Coronary artery (tissue), 2 donors: ENCODE data around the gene FGF21.
A peak's percentile ranks its signal among the peaks of the same experiment; 100 is the strongest.

Experiments
- DNase-seq: peaks from one replicate; pipeline ENCODE4 v3.0.0-alpha.2; 2017; ENCODE audit warnings: low spot score
- H3K27ac ChIP-seq, 2 donors: fragments of 200-600 bp; sonication (generic); one replicate each; pipeline ENCODE4 v1.5.1; 2016 to 2019
- H3K4me3 ChIP-seq: fragments of 200-600 bp; sonication (generic); 2 replicates; pipeline ENCODE4 v1.5.1; 2016; ENCODE audit warnings: mild to moderate bottlenecking, moderate library complexity
- TF ChIP-seq, protein P1 (sequence below): fragments of 200-600 bp; sonication (generic); IDR thresholded peaks from one replicate; pipeline ENCODE4 v1.5.1; 2019; ENCODE audit warnings: antibody characterized with exemption

Gene FGF21

DNA sequence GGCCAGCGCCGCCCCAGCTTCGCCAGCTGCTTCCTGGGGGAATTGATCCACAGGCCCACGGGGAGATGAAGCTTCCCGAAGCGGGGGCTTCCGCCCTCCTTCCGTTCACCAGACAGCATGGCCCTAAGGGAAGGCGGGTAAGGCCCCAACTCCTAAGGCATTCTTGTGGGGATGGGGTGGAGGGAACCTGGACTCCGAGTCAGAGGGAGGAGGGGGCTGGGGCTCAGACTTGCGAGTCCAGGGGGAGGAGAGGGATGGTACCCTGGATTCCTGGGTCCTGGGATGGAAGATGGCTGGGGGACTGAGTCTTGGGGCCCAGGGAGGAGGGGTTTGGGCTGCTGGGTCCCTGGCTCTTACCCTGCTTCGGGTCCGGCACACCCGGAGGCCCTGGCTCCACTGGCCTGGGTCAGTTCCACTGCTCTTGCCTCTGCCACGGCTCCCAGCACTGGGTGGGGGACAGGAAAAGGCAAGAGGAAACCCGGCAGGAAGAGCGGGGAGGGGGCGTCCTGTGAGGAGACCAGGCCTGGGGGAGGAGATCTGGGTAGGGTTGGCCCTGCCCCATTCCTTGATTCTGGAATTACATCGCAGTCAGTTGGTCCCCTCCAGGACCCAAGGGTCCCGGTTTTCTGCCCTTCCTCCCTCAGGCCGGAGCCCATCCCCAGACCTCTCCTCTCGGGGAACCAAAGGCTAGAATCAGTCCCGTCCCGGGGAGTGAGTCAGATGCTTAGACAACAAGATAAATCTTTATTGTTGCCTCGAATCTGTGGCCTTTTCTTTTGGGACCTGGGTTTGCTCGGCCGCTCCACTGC lies 15.0 kb upstream of the FGF21 start, which contains the start of gene RASIP1:
Gene RASIP1, minus strand, starts transcription at position 447 of the 809 bp plus-strand sequence. Its CDS starts 328 bp downstream, at position 119.
- Histone ChIP-seq H3K4me3 (peak within 1 kb of the TSS; percentile 75), H3K27ac (peak within 1 kb of the TSS in 1 of 2 donors; percentile 64)
- DNase-seq: no peak
- TF ChIP-seq, protein P1, sequence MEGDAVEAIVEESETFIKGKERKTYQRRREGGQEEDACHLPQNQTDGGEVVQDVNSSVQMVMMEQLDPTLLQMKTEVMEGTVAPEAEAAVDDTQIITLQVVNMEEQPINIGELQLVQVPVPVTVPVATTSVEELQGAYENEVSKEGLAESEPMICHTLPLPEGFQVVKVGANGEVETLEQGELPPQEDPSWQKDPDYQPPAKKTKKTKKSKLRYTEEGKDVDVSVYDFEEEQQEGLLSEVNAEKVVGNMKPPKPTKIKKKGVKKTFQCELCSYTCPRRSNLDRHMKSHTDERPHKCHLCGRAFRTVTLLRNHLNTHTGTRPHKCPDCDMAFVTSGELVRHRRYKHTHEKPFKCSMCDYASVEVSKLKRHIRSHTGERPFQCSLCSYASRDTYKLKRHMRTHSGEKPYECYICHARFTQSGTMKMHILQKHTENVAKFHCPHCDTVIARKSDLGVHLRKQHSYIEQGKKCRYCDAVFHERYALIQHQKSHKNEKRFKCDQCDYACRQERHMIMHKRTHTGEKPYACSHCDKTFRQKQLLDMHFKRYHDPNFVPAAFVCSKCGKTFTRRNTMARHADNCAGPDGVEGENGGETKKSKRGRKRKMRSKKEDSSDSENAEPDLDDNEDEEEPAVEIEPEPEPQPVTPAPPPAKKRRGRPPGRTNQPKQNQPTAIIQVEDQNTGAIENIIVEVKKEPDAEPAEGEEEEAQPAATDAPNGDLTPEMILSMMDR: no peak

DNA sequence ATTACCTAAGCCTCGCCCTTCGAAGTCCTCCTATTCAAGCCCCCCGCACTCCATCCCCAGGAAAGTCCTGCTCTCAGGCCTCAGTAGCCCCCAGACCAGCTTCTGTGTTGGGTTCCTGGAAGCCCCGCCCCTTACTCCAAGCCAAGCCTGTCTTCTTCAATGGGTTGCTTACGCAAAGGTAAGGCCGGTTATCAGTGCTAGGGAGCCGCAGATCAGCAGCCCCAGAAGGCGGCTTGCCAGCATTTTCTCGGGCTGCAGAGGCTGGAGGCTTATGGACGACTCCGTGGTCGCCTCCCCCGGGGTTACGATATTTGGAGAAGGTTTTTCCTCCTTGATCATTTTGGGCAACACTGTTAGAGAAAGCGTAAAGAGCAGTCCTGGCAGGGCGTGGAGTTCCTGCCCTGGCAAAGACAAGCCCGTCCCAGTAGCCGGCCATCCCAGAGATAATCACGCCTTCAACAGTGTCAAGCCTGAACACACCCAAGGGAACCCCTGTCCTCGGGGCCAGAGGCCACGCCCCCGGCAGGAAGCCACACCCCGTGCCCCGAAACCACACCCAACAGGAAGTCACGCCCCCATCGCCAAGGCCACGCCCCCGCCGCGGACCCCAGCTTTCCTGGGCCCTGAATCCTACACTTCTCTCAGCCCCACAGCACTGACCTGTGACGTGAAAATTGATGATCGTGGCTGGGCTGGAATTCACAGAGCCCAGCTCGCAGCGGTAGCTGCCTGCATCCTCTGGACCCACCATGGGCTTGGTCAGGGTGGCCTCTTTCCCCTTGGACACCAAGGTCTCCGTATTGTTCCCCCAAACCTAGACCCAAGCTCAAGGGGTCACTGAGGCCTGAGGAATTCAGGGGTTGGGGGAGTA lies 14.0 kb upstream of the FGF21 start:
- no peak for DNase-seq
- Histone ChIP-seq H3K4me3 (peak overlapping the region; percentile 75), H3K27ac (peak overlapping the region in 1 of 2 donors; percentile 64)
- TF ChIP-seq, protein P1: no peak

DNA sequence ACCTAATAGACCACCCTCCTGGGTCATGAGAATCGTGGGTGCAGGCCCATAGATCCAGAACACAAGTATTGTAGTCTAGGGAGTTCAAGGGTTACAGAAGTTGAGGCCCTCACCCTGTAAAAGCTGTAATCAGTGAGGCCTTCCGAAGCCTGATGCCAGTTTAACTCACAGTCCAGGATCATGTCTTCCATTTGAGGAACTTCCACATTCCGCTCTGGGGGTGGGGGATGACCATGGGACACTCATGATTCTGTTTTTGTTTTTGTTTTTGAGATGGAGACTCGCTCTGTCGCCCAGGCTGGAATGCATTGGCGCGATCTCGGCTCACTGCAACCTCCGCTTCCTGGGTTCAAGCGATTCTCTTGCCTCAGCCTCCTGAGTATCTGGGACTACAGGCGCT lies 13.2 kb upstream of the FGF21 start:
- TF ChIP-seq, protein P1: no peak
- Histone ChIP-seq H3K27ac (peak overlapping the region in 1 of 2 donors; percentile 64), H3K4me3 (no peak overlapping the region)
- no peak for DNase-seq

DNA sequence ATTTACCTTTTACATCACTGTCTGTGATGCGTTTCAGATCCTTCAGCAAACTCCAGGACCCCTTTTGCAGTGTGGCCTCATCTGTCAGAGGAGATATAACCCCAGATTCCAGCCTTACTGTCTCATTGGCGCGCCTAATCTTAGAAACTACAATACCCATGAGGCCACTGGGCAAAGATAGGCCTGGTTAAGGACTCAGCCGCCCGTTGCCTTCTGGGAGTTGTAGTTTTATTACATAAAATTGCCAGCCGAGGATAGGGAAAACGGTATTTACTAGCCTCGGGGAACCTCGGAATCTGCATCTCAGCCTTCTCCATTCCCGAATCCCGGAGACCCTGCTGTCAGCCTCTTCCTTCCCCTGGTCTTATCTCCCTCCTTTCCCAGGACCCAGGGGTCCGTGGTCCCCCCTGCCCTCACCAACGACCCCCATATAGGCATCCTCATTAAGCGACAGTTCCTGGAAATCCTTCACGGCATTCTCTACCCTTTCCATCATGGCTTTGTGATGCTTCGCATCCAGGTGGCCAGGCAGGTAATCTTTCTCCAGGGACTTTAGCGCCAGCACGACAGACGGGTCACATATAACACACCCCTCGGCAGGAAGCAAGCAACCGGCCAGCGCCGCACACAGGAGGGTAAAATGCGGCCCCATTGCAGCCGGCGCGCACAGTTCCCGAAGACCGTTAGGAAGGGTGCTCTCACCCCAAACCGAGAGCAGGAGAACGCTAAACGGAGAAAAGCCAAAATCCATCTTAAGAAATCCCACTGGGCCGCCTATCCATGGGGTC lies 9.9 kb upstream of the FGF21 start:
- H3K27ac ChIP-seq: no peak overlapping the region
- H3K4me3 ChIP-seq: no peak overlapping the region
- no peak for DNase-seq
- TF ChIP-seq, protein P1: no peak

DNA sequence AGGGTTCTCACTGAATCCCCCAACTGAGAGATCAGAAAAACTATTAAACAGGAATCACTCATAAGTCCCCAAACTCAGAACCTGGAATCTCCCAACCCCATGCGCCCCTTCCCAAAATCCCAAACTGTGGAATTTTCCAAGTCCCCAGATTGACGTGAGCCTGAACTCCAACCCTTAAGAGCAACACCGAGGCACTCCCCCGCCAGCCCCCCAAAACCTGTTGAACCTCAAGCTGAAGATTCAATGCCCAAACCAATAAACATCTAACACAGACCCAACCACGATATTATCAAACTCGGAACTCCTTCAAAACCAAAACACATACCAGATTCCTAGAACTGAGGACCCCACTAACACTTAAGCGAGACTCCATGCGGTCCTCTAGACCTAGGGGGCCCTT lies 9.2 kb upstream of the FGF21 start:
- H3K27ac ChIP-seq: no peak overlapping the region
- no peak for DNase-seq
- TF ChIP-seq, protein P1: no peak
- H3K4me3 ChIP-seq: no peak overlapping the region

DNA sequence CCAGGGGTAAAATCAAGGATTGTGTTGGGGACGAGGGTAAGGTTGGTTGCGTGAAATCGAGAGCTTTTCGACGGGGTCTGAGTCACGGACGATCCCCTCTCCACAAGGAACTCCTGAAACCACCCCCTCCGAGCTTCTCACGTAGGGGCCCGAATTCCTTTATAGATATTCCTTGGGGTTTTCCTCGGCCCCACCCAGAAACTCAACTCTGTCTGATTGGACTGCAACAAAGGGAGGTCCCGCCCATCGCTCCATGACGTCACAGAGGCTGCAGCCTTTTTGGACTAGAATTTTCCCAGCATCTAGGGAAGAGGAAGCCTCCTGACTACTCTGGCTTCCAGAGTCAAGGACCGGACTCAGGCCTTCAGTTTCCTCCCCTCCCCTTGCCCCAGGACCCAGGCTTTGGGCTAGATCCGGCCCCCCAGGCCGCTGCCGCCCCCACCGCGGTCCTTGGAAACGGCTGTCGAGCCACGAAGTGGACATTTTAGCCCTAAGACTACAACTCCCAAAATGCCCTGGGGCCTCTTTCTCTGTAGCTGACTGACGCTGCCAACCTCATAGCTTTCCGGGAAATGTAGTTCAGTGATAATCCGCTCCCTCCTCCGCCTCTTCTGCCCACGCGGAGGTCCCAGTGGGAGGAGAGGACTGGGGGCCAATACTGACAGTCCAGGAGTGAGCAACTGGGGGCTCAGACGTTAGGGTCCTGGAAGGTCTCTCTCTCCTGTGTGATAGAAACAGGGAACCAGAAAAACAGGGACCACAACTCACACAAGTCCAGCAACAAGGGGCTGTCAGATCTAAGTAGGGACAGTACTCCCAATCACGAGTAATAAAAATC lies 8.4 kb upstream of the FGF21 start, which contains the start of gene IZUMO1:
Gene IZUMO1, minus strand, starts transcription at position 172 of the 838 bp plus-strand sequence. CDS start 1,050 bp downstream, outside the sequence.
- DNase-seq: no peak
- H3K27ac ChIP-seq: peak within 1 kb of the TSS; percentile 1 to 81
- TF ChIP-seq, protein P1: no peak
- H3K4me3 ChIP-seq: peak within 1 kb of the TSS; percentile 59
